ENCODE measurements around the gene IGFBP6.

DNA sequence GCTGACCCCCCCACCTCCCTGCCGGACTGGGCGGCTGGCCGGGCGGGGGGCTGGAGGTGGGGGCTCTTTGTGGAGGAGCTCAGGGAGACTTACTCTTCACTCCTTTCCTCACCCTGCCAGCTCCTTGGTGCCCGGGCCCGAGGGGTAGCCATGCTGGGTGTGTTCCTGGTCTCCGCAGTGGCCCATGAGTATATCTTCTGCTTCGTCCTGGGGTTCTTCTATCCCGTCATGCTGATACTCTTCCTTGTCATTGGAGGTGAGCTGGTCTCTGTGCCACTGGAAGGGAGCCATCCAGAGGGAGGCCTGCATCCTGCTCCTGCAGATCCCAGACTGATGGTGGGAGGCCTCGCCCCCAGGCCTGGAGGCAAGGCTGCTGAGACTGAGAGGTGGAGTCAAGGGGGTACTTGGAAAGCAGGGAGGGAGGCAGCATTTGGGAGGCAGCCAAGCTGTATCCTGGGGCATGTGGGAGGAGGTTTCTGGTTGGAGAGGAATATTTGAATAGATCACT is 25.5 kb downstream of the IGFBP6 start:
- TF ChIP-seq, protein P1, sequence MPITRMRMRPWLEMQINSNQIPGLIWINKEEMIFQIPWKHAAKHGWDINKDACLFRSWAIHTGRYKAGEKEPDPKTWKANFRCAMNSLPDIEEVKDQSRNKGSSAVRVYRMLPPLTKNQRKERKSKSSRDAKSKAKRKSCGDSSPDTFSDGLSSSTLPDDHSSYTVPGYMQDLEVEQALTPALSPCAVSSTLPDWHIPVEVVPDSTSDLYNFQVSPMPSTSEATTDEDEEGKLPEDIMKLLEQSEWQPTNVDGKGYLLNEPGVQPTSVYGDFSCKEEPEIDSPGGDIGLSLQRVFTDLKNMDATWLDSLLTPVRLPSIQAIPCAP (CRISPR knock-in tag; IDR thresholded peaks at IDR 0.05) = no peak
- TF ChIP-seq, protein P2, sequence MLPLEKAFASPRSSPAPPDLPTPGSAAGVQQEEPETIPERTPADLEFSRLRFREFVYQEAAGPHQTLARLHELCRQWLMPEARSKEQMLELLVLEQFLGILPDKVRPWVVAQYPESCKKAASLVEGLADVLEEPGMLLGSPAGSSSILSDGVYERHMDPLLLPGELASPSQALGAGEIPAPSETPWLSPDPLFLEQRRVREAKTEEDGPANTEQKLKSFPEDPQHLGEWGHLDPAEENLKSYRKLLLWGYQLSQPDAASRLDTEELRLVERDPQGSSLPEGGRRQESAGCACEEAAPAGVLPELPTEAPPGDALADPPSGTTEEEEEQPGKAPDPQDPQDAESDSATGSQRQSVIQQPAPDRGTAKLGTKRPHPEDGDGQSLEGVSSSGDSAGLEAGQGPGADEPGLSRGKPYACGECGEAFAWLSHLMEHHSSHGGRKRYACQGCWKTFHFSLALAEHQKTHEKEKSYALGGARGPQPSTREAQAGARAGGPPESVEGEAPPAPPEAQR (CRISPR knock-in tag; IDR thresholded peaks at IDR 0.05) = no peak
- no peak for TF ChIP-seq HMGA2 (CRISPR knock-in tag; IDR thresholded peaks at IDR 0.05)
- TF ChIP-seq, protein P3, sequence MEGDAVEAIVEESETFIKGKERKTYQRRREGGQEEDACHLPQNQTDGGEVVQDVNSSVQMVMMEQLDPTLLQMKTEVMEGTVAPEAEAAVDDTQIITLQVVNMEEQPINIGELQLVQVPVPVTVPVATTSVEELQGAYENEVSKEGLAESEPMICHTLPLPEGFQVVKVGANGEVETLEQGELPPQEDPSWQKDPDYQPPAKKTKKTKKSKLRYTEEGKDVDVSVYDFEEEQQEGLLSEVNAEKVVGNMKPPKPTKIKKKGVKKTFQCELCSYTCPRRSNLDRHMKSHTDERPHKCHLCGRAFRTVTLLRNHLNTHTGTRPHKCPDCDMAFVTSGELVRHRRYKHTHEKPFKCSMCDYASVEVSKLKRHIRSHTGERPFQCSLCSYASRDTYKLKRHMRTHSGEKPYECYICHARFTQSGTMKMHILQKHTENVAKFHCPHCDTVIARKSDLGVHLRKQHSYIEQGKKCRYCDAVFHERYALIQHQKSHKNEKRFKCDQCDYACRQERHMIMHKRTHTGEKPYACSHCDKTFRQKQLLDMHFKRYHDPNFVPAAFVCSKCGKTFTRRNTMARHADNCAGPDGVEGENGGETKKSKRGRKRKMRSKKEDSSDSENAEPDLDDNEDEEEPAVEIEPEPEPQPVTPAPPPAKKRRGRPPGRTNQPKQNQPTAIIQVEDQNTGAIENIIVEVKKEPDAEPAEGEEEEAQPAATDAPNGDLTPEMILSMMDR (IDR thresholded peaks at IDR 0.05) = no peak
- no peak for TF ChIP-seq CREM (CRISPR knock-in tag; IDR thresholded peaks at IDR 0.05)
- TF ChIP-seq, protein P4, sequence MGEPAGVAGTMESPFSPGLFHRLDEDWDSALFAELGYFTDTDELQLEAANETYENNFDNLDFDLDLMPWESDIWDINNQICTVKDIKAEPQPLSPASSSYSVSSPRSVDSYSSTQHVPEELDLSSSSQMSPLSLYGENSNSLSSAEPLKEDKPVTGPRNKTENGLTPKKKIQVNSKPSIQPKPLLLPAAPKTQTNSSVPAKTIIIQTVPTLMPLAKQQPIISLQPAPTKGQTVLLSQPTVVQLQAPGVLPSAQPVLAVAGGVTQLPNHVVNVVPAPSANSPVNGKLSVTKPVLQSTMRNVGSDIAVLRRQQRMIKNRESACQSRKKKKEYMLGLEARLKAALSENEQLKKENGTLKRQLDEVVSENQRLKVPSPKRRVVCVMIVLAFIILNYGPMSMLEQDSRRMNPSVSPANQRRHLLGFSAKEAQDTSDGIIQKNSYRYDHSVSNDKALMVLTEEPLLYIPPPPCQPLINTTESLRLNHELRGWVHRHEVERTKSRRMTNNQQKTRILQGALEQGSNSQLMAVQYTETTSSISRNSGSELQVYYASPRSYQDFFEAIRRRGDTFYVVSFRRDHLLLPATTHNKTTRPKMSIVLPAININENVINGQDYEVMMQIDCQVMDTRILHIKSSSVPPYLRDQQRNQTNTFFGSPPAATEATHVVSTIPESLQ (CRISPR knock-in tag; IDR thresholded peaks at IDR 0.05) = no peak

Measured in WTC11 (cell line).